H9 (cell line): Measurements from ENCODE around the gene KMT2B. TPM values are rescaled to one million over a fixed set of nuclear protein-coding genes. Genes with fewer than 3 reads are reported as not detected.

Experiments used
- DNase-seq: peaks from one replicate; pipeline ENCODE4 v3.0.0-alpha.2; 2017
- H2AFZ ChIP-seq: one replicate; pipeline ENCODE4 v1.6.1; 2013; ENCODE audit warnings: mild to moderate bottlenecking, low read length, control low read depth, moderate library complexity
- H2AK5ac ChIP-seq: 2 replicates; pipeline ENCODE4 v1.6.1; 2013; ENCODE audit warnings: low read length, control low read depth, mixed read lengths; ENCODE audit not compliant: insufficient read length
- H2BK120ac ChIP-seq: one replicate; pipeline ENCODE4 v1.6.1; 2013; ENCODE audit warnings: low read depth, mild to moderate bottlenecking, low read length, control low read depth, inconsistent platforms; ENCODE audit not compliant: poor library complexity, severe bottlenecking
- H2BK12ac ChIP-seq: 2 replicates; pipeline ENCODE4 v1.6.1; 2013; ENCODE audit warnings: low read length, control low read depth, mixed read lengths, low read depth; ENCODE audit not compliant: insufficient read length
- H2BK15ac ChIP-seq: 2 replicates; pipeline ENCODE4 v1.6.1; 2013; ENCODE audit warnings: low read depth, low read length, control low read depth
- H2BK20ac ChIP-seq: one replicate; pipeline ENCODE4 v1.6.1; 2013; ENCODE audit warnings: low read depth, mild to moderate bottlenecking, low read length, control low read depth, inconsistent platforms; ENCODE audit not compliant: poor library complexity, severe bottlenecking
- H2BK5ac ChIP-seq: 2 replicates; pipeline ENCODE4 v1.6.1; 2013; ENCODE audit warnings: low read length, control low read depth, mixed read lengths; ENCODE audit not compliant: insufficient read length
- H3K14ac ChIP-seq: 2 replicates; pipeline ENCODE4 v1.6.1; 2013; ENCODE audit warnings: low read length, control low read depth; ENCODE audit not compliant: insufficient read depth
- H3K18ac ChIP-seq: 2 replicates; pipeline ENCODE4 v1.6.1; 2013; ENCODE audit warnings: low read depth, mild to moderate bottlenecking, mixed read lengths, low read length, control low read depth; ENCODE audit not compliant: insufficient read length
- H3K23ac ChIP-seq: 2 replicates; pipeline ENCODE4 v1.6.1; 2013; ENCODE audit warnings: low read length, control low read depth, mixed read lengths, low read depth; ENCODE audit not compliant: insufficient read length
- H3K23me2 ChIP-seq: 2 replicates; pipeline ENCODE4 v1.6.1; 2013; ENCODE audit warnings: low read depth, mild to moderate bottlenecking, mixed read lengths, low read length, control low read depth; ENCODE audit not compliant: insufficient read length, poor library complexity, severe bottlenecking
- H3K27ac ChIP-seq: 2 replicates; pipeline ENCODE4 v1.5.1; 2013; ENCODE audit warnings: low read length, control low read depth, mixed read lengths, low read depth; ENCODE audit not compliant: insufficient read length
- H3K27me3 ChIP-seq: 2 replicates; pipeline ENCODE4 v1.6.1; 2013; ENCODE audit warnings: low read length, control low read depth, inconsistent platforms; ENCODE audit not compliant: insufficient read depth
- H3K4ac ChIP-seq: 2 replicates; pipeline ENCODE4 v1.6.1; 2013; ENCODE audit warnings: low read depth, mild to moderate bottlenecking, control low read depth, inconsistent platforms, low read length, moderate library complexity
- H3K4me1 ChIP-seq: 2 replicates; pipeline ENCODE4 v1.6.1; 2013; ENCODE audit warnings: low read length, control low read depth, inconsistent platforms; ENCODE audit not compliant: insufficient read depth
- H3K4me2 ChIP-seq: 2 replicates; pipeline ENCODE4 v1.6.1; 2013; ENCODE audit warnings: low read length, control low read depth, mixed read lengths; ENCODE audit not compliant: insufficient read length, insufficient read depth
- H3K56ac ChIP-seq: 2 replicates; pipeline ENCODE4 v1.6.1; 2013; ENCODE audit warnings: low read depth, mild to moderate bottlenecking, mixed read lengths, low read length, control low read depth; ENCODE audit not compliant: insufficient read length
- H3K79me1 ChIP-seq: 2 replicates; pipeline ENCODE4 v1.6.1; 2013; ENCODE audit warnings: low read depth, mild to moderate bottlenecking, moderate library complexity, low read length, control low read depth, inconsistent platforms; ENCODE audit not compliant: insufficient read depth, poor library complexity, severe bottlenecking
- H3K79me2 ChIP-seq: 2 replicates; pipeline ENCODE4 v1.6.1; 2013; ENCODE audit warnings: low read length, control low read depth, inconsistent platforms; ENCODE audit not compliant: insufficient read depth
- H3K9ac ChIP-seq: 2 replicates; pipeline ENCODE4 v1.6.1; 2013; ENCODE audit warnings: low read length, control low read depth, mixed read lengths; ENCODE audit not compliant: insufficient read length; ENCODE audit errors: extremely low read depth
- H3K9me3 ChIP-seq: one replicate; pipeline ENCODE4 v1.6.1; 2013; ENCODE audit warnings: low read depth, low read length, inconsistent platforms; ENCODE audit not compliant: control insufficient read depth
- H3T11ph ChIP-seq: one replicate; pipeline ENCODE4 v1.6.1; 2013; ENCODE audit warnings: mild to moderate bottlenecking, low read length, control low read depth, inconsistent platforms
- H4K20me1 ChIP-seq: one replicate; pipeline ENCODE4 v1.6.1; 2013; ENCODE audit not compliant: control insufficient read depth, insufficient read length, insufficient read depth
- H4K5ac ChIP-seq: 2 replicates; pipeline ENCODE4 v1.6.1; 2013; ENCODE audit warnings: low read depth, mild to moderate bottlenecking, mixed read lengths, low read length, control low read depth; ENCODE audit not compliant: insufficient read length
- H4K8ac ChIP-seq: replicated peaks from 2 replicates; pipeline ENCODE4 v1.6.1; 2013; ENCODE audit warnings: low read length, control low read depth, mixed read lengths, low read depth; ENCODE audit not compliant: insufficient read length
- H4K91ac ChIP-seq: 2 replicates; pipeline ENCODE4 v1.6.1; 2013; ENCODE audit warnings: low read depth, mild to moderate bottlenecking, moderate library complexity, mixed read lengths, low read length, control low read depth; ENCODE audit not compliant: insufficient read length
- H3K27ac Mint-ChIP-seq, 3 experiments: 2 replicates in 2 of 3; 3 replicates in 1 of 3; pipeline ENCODE4 v1.8.0; 2020 to 2021; ENCODE audit warnings: mixed read lengths in 3 of 3, mild to moderate bottlenecking in 1 of 3, moderate library complexity in 1 of 3
- H3K27me3 Mint-ChIP-seq: 2 replicates; pipeline ENCODE4 v1.8.0; 2021; ENCODE audit warnings: low read depth, mild to moderate bottlenecking, moderate library complexity, mixed read lengths
- H3K36me3 Mint-ChIP-seq, 3 experiments: 2 replicates in 2 of 3; 3 replicates in 1 of 3; pipeline ENCODE4 v1.8.0; 2020 to 2021; ENCODE audit warnings: low read depth in 3 of 3, mixed read lengths in 3 of 3; ENCODE audit not compliant: insufficient read depth in 1 of 3
- H3K4me1 Mint-ChIP-seq, 2 experiments: 2 replicates each; pipeline ENCODE4 v1.8.0; 2020; ENCODE audit warnings: mixed read lengths in 2 of 2
- H3K4me3 Mint-ChIP-seq, 2 experiments: 2 replicates in 1 of 2; 3 replicates in 1 of 2; pipeline ENCODE4 v1.8.0; 2020 to 2021; ENCODE audit warnings: mild to moderate bottlenecking in 2 of 2, mixed read lengths in 2 of 2, moderate library complexity in 1 of 2
- H3K9me3 Mint-ChIP-seq, 2 experiments: 2 replicates in 1 of 2; 3 replicates in 1 of 2; pipeline ENCODE4 v1.8.0; 2020; ENCODE audit warnings: mild to moderate bottlenecking in 2 of 2, mixed read lengths in 2 of 2, moderate library complexity in 1 of 2
- CTCF ChIP-seq: fragments of 200-600 bp; sonication (generic); conservative IDR thresholded peaks from 3 replicates; pipeline ENCODE4 v1.8.0; 2021; ENCODE audit warnings: antibody characterized with exemption, mild to moderate bottlenecking
- WGBS: extraction: QIAGEN DNeasy Blood & Tissue Kit; methylation state at CpG from one replicate; pipeline ENCODE4 v1.1.7; 2013; ENCODE audit warnings: missing lambda C conversion rate, low lambda C conversion rate, mixed read lengths; ENCODE audit not compliant: insufficient read length; ENCODE audit errors: extremely low coverage; 5-methylcytosine and 5-hydroxymethylcytosine counted together
- total RNA-seq: library from RNA; stranded (reverse); gene quantifications from 2 replicates; pipeline ENCODE4 v1.2.1, GENCODE V29; 2021

KMT2B gene
- total RNA-seq, 1 experiment from 2014 or later = 47.7 TPM

- Histone ChIP-seq H3K9me3 (no peaks in the 10 kb centered on the region), H2AK5ac (no peak overlapping the region), H3K23me2 (peaks cover 9% of the 10 kb centered on the region), H2BK5ac (no peak overlapping the region), H2BK20ac (no peak overlapping the region), H3K56ac (no peak overlapping the region), H3K23ac (no peak overlapping the region), H4K91ac (no peak overlapping the region), H2BK15ac (no peak overlapping the region; the same call in 1 of the 2 replicates), H3K27me3 (no peaks in the 10 kb centered on the region), H3K4me1 (no peaks in the 10 kb centered on the region), H3K79me1 (no peaks in the 10 kb centered on the region), H4K8ac (no peak overlapping the region), H2BK12ac (no peak overlapping the region), H3K18ac (no peak overlapping the region), H2AFZ (no peak overlapping the region), H3K27ac (no peak overlapping the region), H3K4me2 (peak overlapping the region; percentile 58), H3T11ph (no peak overlapping the region), H4K5ac (no peak overlapping the region), H3K4ac (no peak overlapping the region), H2BK120ac (no peak overlapping the region), H3K14ac (no peak overlapping the region), H4K20me1 (no peaks in the 10 kb centered on the region), H3K79me2 (no peaks in the 10 kb centered on the region), H3K9ac (no peak overlapping the region)
- no peak for TF ChIP-seq CTCF
- Mint-ChIP-seq H3K36me3 (peaks cover 29 to 49% (median 43%) of the 10 kb centered on the region in 3 experiments; a peak in 6 of 7 replicates), H3K4me3 (peak overlapping the region; percentile 71 to 90), H3K9me3 (no peaks in the 10 kb centered on the region), H3K4me1 (peaks cover 9 to 19% of the 10 kb centered on the region in 2 experiments), H3K27ac (no peak overlapping the region; a peak in 1 of 7 replicates), H3K27me3 (no peaks in the 10 kb centered on the region)
- WGBS = no CpG with 5 or more reads among the region's 29 CpGs
- DNase-seq = no peak
Measured at GRCh38 chr19:35739275-35740107, 21.7 kb downstream of the KMT2B start.
